Measurements from ENCODE around the gene C2orf49.
A peak's percentile ranks its signal among the peaks of the same experiment; 100 is the strongest.

Gene C2orf49

DNA sequence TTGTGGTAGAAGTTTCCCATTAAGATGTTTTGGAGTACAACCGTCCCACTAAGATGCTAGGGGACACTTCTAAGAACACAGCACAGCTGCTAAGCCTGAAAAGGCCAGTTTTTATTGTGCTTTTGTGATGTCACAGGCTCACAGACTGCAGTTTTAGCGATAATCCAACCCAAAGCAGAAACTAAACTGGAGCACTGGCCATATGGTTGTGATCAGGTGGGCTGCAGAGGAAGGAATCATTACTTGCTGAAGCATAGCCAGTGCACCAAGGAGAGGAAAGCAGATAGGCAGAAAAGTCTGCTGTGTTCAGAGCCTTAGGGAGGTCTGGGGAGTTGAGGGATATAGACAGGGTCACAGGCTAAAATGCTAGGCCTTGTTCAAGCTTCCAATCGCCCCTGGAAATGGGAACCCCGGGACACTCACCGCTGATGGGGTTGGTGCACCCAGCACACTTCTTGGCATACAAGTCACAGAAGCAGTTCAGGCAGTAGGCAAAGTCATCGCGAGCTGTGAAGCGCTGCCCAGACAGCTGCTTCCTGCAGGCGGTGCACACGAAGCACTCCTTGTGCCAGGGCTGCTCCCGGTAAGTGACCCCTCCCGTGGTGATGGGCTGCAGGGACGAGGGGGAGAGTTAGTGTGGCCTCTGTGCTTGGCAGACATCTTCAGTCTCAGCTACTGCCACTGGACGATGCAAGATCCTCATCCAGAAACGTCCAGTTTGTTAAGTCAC, 25.7 kb downstream of the C2orf49 start:
- no peak for DNase-seq

DNA sequence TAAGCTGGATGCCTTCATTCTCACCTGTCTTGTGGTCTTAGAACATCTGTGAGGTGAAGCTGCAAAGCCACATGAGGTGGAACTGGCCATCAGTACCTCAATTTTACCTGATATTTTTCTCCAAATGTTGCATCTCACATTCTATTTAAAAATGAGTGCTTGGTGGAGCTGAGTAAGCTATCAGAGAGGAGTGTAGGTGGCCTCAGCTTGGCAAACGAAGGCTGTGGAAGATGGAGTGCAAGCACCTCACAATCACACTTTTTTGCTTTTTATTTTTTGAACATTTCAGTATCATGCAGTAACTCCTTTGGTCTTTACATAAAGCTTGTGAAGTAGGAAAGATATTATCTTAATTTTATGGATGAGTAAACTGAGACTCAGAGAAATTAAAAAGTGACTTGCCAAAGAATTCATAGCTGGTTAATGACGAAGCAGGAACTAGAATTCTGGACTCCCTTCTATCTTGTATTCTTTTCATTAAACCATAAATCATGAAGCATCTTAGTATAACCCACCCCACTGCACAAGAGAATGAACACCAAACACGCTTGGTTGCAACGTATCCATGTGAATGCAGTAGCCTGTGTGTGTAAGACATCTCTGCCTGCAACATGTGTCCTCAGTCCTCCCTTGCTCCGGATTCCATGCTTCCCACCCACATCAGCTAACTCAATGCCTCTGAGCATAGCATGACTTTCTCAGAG, 27.2 kb downstream of the C2orf49 start:
- DNase-seq = no peak

DNA sequence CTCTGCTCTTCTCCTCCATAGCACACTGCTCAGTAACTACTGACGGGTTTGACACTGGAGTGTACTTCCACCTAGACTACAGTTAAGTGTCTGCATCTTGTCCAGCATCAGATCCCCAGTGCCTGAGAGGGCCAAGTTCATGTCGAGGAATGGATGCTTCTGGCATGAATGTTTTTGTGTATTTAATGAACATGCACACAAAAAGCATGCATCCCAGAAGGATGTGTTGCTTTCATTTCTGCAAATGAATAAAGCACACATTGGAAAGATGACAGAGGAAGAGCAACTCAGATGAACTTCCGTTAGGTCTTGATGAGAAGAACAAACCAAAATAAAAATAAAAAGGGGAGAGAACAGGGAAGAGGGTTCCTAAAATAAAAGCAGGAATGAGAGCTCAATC, 27.9 kb downstream of the C2orf49 start:
- no peak for DNase-seq

DNA sequence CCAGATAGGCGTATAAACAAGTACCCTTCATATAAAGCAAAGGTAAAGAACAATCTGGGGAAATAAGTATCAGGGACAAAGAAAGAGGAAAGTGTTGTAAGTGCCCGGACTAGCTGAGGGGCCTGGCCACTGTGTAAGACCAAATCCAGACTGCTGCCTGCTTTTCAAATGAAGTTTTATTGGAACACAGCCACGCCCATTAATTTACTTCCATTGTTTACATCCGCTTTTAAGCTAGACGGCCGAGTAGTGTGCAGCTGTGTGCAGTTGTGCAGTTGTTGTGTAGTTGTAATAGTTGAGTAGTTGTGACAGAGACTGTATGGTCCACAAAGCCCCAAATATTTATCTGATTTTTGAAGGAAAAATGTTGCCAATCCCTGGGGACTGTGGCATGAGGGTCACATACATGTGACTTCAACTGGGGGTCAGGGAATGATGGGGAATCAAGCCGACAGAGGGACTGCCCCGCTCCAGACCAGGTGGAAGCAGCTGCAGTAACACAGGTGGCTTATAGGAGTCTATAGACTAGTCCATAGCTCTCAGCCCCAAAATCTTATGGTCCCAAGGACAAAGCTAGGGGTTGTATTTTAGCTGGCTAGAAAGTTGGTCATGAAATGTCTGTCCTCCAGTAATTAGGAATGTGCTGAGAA, 31.5 kb downstream of the C2orf49 start:
- no peak for DNase-seq

DNA sequence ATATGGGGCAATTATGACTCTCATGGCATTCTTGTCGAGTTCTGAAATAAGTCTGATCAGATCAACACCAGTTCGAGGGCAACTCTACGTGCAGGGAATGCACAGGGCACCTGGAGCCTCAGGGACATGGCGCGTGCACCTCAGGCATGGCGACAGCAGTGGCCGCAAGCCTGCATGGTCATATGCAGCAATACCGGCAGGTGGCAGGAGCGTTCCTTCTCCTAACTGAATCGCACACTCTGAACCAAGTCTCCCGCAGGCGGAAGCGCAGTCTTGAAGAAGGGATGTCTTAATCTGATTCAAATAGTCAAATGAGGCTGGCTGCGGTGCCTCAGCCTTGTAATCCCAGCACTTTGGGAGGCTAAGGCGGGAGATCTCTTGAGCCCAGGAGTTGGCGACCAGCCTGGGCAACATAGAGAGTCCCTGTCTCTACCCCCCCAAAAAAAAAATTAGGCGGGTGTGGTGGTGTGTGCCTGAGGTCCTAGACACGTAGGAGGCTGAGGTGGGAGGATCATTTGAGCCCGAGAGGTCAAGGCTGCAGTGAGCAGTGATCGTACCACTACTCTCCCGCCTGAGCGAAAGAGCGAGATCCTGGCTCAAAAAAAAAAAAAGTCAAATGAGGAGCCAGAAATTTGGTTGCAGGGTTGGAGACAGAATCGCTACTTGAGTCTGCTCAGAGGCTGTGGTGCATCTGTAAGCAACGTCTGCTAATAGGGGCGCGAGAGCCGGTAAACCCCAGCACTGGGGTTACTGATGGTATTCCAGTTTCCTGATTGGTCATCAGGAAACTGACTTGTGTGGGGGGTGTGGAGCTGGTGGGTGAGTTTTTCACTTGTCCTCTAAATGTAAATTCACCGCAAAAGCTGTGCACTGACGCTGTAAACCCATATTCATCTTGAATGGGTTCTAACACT, 32.7 kb downstream of the C2orf49 start:
- peak; percentile 78 for DNase-seq

DNA sequence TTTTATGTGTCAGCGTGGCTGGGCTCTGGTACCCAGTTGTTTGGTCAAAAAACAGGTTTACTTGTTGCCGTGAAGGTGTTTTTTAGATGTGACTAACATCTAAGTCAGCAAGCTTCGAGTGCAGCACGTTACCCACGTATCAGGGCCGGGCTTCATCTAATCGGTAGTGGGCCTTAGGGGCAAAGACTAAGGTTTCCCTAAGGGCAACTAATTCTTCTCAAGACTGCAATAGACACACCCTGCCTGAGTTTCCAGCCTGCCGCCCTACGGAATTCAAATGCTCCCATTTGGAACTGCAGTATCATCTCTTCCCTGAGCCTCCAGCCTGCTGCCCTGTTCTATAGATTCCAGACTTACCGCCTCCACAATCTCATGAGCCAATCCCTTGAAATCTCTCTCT, 33.8 kb downstream of the C2orf49 start:
- DNase-seq = no peak

DNA sequence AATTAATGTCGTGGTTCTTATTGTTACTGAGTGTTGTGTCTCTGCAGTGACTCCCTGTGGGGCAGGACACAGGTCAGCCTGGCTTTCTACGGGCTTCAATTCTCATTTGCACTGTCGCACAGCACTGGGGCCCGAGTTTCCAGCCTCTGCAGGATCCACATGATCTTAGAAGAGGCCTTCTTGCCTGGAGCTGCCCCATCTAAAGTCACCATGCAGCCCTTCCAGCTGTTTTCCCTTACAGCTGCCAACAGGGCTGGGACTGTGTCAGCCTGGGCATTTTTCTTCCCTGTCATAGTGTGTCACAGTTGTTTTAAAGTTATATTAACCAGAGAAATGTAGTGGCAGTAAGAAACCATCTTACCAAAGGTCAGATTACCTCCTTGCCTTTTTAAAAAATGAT, 34.5 kb downstream of the C2orf49 start:
- no peak for DNase-seq

DNA sequence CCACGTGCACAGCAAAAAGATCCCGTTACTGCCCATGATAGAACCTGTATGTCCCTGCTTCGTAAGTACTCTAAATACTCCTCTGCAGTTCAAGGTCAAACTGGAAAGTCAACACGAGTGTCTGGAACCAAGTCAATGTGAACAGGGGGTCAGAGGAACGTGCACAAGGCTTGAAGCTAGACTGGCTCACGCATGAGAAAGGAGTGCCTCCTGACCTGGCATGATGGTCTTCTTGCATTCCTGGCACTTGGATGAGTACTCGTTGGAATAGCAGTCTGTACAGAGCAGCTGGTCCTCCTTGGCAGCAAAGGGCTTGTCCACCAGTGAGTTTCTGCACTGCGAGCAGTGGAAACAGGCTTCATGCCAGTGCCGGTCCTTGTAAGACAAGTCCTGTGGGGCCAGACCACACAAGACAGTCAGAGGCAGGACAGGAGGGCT, 36.0 kb downstream of the C2orf49 start:
- no peak for DNase-seq

DNA sequence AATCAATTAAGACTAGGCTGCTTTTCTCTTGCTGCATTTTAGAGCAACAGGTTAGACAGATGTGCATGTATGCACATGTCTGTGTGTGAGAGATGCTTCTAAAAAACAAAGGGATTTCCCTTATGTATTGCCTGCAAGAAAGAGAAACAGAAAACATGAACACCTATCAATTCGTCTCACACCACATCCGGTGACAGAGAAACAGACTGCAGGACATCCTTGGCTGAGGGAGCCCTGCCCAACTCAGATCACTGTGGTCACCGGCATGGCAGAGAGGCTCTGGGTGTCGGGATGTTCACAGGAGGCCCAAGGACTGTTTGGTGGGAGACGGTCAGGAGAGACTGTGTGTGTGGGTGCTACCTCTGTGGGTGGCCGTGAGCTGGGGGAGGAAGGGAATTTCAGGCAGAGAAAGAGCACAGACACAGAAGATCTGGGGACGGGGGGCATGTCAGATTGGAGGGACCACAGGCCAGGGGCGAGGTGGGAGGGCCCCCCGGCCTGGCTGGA, 36.6 kb downstream of the C2orf49 start:
- DNase-seq = no peak

DNA sequence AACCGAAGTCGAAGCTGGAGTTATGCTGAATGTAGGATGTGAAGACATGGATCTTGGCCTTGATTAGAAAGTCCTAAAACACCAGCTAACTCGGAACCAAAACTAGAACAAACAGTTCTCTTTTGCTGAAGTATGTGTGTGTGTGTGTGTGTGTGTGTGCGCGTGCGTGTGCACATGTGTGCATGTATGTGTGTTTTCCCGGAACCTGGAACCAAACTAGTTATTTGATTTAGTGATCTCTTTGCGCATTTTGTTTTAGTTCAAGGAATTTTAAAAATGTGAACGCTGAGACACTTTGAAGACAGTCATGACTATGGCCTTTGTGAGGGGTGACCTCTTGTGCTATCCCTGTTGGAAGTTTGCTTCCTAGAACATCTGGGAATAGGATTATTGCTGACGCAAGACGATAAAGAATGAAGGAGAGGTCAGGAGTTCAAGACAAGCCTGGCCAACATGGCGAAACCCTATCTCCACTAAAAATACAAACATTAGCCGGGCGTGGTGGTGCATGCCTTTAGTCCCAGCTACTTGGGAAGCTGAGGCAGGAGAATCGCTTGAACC, 37.7 kb downstream of the C2orf49 start:
- DNase-seq = no peak

DNA sequence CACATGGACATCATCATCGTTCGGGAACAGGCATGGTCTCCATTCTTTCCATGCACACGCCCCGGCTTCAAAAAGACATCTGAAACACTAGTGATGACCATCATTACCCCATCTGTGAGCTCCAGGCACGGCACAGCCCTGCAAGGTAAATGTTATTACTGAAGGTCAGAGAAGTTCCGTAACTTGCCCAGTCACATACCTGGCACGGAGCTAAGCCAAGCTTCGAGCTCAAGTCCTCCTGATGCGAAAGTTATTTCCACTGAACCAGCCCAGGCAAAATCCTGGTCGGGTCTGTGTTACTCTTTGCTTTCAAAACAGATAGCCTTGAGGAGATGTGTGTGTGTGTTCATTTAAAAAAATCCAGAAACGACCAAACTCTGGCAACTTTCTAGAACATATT, 38.7 kb downstream of the C2orf49 start:
- no peak for DNase-seq

DNA sequence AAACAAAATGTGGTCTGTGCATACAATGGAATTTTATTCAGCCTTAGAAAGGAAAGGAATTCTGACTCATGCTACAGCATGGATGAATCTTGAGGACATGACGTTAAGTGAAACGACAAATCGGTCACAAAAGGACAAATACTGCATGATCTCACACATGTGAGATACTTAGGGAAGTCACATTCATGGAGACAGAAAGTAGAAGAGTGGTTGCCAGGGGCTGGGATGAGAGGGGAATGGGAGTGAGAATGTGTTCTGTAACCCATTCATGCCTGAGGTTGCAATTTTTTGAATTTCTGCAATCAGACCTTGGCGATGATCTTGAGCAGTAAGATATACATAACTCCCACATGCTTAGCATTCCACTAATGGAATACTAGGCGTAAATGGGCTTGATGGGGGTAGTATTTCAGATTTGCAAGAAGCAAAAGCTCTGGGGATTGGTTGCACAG, 39.5 kb downstream of the C2orf49 start:
- no peak for DNase-seq

DNA sequence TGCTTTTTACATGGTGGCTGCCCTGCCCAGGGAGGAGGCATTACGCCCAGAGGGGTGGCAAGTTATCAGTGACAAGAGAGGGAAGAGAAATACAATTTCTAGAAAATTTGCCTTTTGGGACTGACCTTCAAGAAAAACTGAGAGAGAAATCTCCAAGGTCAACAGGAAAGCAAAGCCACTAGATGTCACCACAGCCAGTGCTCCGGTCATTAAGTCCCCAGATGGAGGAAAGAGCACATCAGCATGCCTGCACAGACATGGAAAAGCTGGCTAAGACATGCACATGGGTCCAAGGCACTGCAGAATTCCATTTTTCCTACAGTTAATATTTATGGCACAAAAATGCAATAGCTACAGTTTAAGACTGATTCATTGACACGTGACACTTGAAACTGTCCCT, 40.5 kb downstream of the C2orf49 start:
- DNase-seq = no peak

DNA sequence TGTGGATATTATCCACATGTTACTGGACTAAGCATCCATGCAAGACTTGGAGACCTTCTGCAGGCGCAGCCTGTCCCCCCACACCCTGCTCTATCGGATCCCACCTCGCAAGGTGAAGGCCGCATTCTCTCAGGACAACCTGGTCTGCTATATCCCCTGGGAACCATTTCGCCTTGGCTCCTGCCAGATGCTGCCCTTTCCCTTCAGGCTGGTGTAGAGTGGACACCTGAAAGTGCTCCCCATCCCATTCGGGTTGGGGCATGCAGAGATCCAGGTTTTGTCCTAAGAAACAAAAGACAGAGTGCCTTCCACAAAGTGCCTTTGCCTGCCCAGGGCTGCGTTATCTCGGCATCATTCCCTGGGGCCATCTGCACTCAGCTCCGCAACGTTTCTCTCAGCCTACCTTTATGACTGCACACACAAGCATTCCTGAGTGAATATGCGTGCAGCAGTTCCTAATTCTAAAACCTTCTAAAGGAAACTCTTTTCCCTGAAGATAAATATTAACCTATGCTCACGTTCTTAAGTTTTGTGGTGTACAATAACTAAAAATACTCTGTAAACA, 41.0 kb downstream of the C2orf49 start:
- DNase-seq = no peak

DNA sequence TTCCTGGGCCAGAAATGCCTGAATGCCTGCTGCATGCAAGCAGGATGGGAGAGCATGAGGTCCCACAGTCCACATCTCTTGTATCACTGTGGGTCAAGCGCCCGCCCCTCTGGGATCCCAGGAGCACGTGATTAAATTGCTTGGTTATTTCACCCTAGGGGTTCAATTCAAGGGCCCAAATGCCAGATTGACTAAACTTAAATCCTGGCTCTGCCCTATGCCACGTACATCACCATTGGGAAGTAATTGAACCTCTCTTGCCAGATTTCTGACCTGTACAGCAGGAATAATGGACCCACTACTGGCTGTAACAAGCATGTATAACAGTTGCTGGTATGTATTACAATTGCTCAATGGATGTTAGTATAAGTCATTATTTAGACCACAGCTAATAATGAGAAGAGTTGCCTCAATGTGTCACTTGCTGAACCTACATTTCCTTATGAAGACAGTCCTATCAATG, 41.6 kb downstream of the C2orf49 start:
- DNase-seq = no peak

DNA sequence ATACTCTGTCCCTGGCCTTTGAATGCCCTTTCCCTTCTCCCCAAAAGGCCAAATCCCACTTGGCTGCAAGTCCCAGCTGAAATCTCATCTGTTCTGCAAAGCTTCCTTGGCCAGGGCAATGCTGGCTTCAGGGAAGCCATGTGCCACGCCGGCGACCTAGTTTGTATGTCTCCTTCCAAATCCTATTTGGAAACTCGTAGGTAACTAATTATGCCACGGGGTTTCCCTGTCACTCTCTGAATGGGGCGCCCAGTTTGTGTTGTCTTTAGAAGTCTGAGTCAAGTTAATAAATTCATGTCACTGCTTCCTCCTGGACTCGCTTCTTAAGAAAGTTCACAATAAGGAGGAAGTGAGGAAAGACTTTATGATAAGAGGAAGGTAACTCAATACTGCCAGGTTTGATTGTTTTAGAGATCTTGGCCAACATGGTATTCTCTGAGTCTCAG, 42.4 kb downstream of the C2orf49 start:
- DNase-seq = no peak

DNA sequence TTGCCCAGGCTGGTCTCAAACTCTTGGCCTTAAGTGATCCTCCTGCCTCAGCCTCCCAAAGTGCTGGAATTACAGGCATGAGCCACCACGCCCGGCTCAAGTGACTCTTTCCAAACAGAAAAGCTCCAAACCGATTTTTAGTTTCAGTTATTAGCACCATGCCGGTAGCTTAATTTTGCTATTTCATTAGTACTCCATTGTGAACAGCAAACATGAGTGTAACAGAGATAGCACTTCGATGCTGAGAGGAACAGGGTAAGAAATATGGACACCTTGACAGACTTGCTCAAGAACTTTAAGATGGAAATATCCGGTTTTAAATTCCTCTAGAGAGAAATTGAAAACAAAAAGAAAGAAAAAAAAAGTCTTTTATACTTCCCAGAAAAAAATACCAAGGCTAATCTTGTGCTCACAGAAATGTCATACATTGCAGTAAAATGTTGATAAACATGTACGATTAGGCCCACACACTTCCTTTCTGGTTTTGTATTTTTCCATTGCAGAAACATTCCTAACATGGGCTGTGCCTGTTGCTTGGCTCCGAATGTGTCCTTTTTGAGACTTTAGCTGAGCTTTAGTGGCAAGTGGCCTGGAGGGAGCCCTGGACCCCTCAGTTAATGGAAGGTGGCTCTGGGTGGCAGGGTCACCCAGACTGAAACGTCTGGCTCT, 43.2 kb downstream of the C2orf49 start:
- DNase-seq = no peak

DNA sequence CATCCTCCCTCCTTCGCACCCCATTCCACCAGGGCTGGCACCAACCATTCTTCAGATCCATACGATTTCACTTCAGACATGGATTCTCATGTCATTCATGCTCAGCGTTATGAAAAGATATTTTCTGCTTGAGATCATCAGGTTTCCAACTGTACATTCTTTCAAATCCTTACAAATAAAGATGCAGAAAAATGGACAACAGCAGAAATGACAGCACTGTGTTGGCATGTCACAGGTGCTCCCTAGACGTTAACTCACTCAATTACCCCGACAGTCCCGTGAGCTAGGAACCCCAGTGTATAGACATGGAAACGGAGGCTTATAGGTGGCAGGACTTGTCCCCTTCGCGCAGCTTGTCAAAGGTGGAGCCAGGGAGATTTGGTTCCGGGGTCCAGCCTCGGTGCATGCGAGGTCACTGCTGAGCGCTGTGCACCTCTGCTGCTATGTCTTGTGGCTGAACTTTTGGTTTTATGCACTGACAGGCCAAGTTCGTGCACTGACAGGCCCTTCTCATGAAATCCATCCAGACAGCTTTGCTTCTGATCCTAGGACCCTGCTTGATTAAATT, 43.8 kb downstream of the C2orf49 start:
- no peak for DNase-seq

DNA sequence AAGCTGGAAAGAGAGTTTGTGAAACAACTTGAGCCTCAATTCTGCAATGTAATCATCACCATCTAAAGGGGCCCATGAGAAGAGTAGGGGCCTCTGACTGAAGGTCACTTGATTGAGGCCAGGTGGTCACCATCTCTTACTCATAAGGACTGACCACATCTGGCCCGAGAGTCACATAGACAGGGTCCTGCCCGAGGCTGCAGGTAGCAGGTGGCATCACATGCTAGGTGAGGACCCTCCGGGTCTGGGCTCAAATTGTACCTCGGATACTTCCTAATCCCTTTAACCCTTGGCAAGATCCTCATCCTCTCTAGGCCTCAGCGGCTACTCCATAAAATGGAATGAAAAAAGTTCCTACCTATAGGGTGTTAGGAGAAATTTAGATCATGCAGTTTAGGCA, 44.8 kb downstream of the C2orf49 start:
- DNase-seq = no peak

DNA sequence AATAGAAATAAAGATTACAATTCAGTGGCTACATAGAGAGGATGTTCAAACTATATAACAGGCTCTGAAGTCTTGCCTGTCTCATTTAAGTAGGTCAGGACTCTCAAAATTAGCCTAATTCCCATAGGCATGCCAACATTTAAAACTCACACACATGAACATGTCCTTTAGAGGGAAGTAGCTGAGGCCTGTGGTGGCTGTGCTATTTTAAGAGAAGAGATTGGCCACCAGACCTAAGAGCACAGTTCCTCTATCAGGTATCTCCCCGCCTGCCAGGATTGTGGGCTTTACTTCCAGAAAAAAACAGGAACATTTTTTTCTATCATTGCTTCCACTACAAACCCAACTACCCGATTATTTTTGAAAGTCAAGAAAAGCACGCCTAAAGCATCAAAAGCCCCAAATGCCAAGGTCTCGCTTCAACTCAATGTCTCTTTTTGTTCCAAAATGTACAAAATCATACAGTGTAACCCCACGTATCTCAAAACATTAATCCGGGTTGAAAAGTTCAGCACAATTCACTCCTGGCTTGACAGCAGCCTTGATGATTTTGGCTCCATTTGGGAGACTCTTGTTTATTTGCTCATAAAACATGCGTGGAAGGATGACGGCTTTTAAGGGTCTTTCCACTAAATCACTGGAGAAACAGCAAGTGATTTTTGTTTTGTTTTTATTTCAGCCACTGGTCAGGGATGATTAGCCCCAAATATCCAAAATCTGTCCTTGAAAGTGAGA, 46.3 kb downstream of the C2orf49 start:
- DNase-seq = no peak
